ENCODE data around the gene CUL5. TPM values are rescaled to one million over a fixed set of nuclear protein-coding genes. Genes with fewer than 3 reads are reported as not detected.

CUL5 gene
- total RNA-seq, 1 donor from 2014 or later, result 32.7 TPM

GRCh38 chr11:107998761-107999160, 9.9 kb upstream of the CUL5 start:
- no peaks in the 10 kb centered on the region for H3K36me3 ChIP-seq (ENCODE audit: control insufficient read depth, insufficient read depth, low read length)
- TF ChIP-seq, protein P1, sequence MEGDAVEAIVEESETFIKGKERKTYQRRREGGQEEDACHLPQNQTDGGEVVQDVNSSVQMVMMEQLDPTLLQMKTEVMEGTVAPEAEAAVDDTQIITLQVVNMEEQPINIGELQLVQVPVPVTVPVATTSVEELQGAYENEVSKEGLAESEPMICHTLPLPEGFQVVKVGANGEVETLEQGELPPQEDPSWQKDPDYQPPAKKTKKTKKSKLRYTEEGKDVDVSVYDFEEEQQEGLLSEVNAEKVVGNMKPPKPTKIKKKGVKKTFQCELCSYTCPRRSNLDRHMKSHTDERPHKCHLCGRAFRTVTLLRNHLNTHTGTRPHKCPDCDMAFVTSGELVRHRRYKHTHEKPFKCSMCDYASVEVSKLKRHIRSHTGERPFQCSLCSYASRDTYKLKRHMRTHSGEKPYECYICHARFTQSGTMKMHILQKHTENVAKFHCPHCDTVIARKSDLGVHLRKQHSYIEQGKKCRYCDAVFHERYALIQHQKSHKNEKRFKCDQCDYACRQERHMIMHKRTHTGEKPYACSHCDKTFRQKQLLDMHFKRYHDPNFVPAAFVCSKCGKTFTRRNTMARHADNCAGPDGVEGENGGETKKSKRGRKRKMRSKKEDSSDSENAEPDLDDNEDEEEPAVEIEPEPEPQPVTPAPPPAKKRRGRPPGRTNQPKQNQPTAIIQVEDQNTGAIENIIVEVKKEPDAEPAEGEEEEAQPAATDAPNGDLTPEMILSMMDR (IDR thresholded peaks at IDR 0.05; ENCODE audit: insufficient read depth, low read length, poor library complexity, severe bottlenecking), result no peak
- no peak for DNase-seq (ENCODE audit: low read depth)
- H3K4me3 ChIP-seq (ENCODE audit: low read depth, low read length), result no peak overlapping the region
- H3K27me3 ChIP-seq (ENCODE audit: control insufficient read depth, insufficient read depth, low read length), result no peaks in the 10 kb centered on the region

GRCh38 chr11:107999759-108000455, 8.8 kb upstream of the CUL5 start:
- TF ChIP-seq, protein P1 (IDR thresholded peaks at IDR 0.05; ENCODE audit: insufficient read depth, low read length, poor library complexity, severe bottlenecking), result peak; percentile 59
- H3K4me3 ChIP-seq (ENCODE audit: low read depth, low read length), result no peak overlapping the region
- DNase-seq (ENCODE audit: low read depth), result peak; percentile 23
- H3K27me3 ChIP-seq (ENCODE audit: control insufficient read depth, insufficient read depth, low read length), result no peaks in the 10 kb centered on the region
- H3K36me3 ChIP-seq (ENCODE audit: control insufficient read depth, insufficient read depth, low read length), result no peaks in the 10 kb centered on the region

DNA sequence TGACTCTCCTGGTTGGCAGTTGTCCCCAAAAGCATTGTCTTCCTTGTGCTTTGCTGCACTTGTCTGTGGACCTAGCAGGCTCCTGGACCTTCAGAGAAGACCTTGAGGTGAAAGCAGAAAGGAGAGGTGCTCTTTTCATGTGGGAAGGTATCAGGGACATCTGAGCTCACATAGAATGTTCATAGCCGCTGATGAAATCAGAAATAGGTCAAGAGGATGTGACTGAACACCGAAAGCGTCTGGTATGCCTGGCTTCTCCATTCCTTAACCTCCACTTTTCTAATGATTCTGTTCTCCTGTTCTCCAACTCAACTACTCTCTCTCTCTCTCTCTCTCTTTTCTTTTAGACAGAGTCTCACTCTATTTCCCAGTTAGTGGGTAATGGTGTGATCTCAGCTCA, 6.2 kb upstream of the CUL5 start:
- Histone ChIP-seq H3K4me3 (ENCODE audit: low read depth, low read length) (no peak overlapping the region), H3K27me3 (ENCODE audit: control insufficient read depth, insufficient read depth, low read length) (no peaks in the 10 kb centered on the region), H3K36me3 (ENCODE audit: control insufficient read depth, insufficient read depth, low read length) (no peaks in the 10 kb centered on the region)
- TF ChIP-seq, protein P1 (IDR thresholded peaks at IDR 0.05; ENCODE audit: insufficient read depth, low read length, poor library complexity, severe bottlenecking), result no peak
- no peak for DNase-seq (ENCODE audit: low read depth)

DNA sequence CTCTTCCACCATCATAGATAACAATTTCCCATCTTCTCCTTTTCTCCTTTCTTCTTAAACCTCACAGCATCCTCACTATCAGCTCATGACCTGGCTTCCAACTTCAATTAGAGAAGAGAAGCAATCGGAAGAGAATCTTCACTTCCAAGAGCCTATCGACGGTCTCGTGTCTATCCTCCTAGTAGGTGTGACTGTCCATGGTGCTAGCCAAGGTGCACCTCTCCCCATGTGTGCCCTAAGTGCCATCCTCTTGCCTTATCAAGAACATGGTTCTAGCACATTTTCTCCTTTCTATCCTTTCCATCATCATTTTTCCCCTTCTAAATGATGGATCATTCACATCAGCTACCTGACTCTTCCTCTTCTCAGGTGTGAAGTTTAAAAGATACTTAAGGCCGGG, 5.1 kb upstream of the CUL5 start:
- H3K27me3 ChIP-seq (ENCODE audit: control insufficient read depth, insufficient read depth, low read length), result no peaks in the 10 kb centered on the region
- DNase-seq (ENCODE audit: low read depth), result no peak
- H3K4me3 ChIP-seq (ENCODE audit: low read depth, low read length), result no peak overlapping the region
- TF ChIP-seq, protein P1 (IDR thresholded peaks at IDR 0.05; ENCODE audit: insufficient read depth, low read length, poor library complexity, severe bottlenecking), result no peak
- no peaks in the 10 kb centered on the region for H3K36me3 ChIP-seq (ENCODE audit: control insufficient read depth, insufficient read depth, low read length)

DNA sequence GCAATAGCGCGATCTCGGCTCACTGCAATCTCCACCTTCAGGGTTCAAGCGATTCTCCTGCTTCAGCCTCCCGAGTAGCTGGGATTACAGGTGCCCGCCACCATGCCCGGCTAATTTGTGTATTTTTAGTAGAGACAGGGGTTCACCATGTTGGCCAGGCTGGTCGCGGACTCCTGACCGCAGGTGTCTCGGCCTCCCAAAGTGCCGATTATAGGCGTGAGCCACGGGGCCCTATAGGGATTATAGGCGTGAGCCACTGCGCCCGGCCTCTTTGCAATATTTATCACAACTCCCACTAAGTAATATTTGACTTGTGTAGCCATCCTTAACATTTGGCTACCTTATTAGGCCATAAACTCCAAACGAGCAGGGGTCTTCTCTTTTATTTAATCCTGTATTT, 879 bp upstream of the CUL5 start:
- no peaks in the 10 kb centered on the region for H3K27me3 ChIP-seq (ENCODE audit: control insufficient read depth, insufficient read depth, low read length)
- H3K36me3 ChIP-seq (ENCODE audit: control insufficient read depth, insufficient read depth, low read length), result no peaks in the 10 kb centered on the region
- no peak for DNase-seq (ENCODE audit: low read depth)
- TF ChIP-seq, protein P1 (IDR thresholded peaks at IDR 0.05; ENCODE audit: insufficient read depth, low read length, poor library complexity, severe bottlenecking), result no peak
- no peak overlapping the region for H3K4me3 ChIP-seq (ENCODE audit: low read depth, low read length)
